Smooth muscle cell (in vitro differentiated cells): ENCODE results near the gene OTUD4. TPM values are rescaled to one million over a fixed set of nuclear protein-coding genes. Genes with fewer than 3 reads are reported as not detected.
A peak's percentile ranks its signal among the peaks of the same experiment; 100 is the strongest.

Experiments used
- DNase-seq: peaks from one replicate; lab custom pipeline; 2025; ENCODE audit not compliant: unreplicated experiment; lab: John Stamatoyannopoulos, UW
- H2AFZ ChIP-seq: fragments of 200-600 bp; sonication (generic); 2 replicates; pipeline ENCODE4 v1.6.0; 2016; ENCODE audit warnings: antibody characterized with exemption, low read depth, mild to moderate bottlenecking
- H3F3A ChIP-seq: fragments of 200-600 bp; sonication (generic); 2 replicates; pipeline ENCODE4 v1.6.0; 2017; ENCODE audit warnings: antibody characterized with exemption, low read depth
- H3K27ac ChIP-seq: fragments of 200-600 bp; sonication (generic); 2 replicates; pipeline ENCODE4 v1.5.1; 2016; ENCODE audit warnings: low read depth, mild to moderate bottlenecking
- H3K27me3 ChIP-seq: fragments of 200-600 bp; sonication (generic); 2 replicates; pipeline ENCODE4 v1.6.1; 2016; ENCODE audit warnings: low read depth, mild to moderate bottlenecking
- H3K36me3 ChIP-seq: fragments of 200-600 bp; sonication (generic); 2 replicates; pipeline ENCODE4 v1.5.1; 2016; ENCODE audit warnings: low read depth
- H3K4me1 ChIP-seq: fragments of 200-600 bp; sonication (generic); 2 replicates; pipeline ENCODE4 v1.5.1; 2016; ENCODE audit warnings: low read depth
- H3K4me2 ChIP-seq: fragments of 200-600 bp; sonication (generic); 2 replicates; pipeline ENCODE4 v1.6.0; 2016; ENCODE audit warnings: mild to moderate bottlenecking
- H3K4me3 ChIP-seq: fragments of 200-600 bp; sonication (generic); 2 replicates; pipeline ENCODE4 v1.5.1; 2016; ENCODE audit warnings: mild to moderate bottlenecking
- H3K79me2 ChIP-seq: fragments of 200-600 bp; sonication (generic); 2 replicates; pipeline ENCODE4 v1.6.0; 2016; ENCODE audit warnings: low read depth, mild to moderate bottlenecking
- H3K9ac ChIP-seq: fragments of 200-600 bp; sonication (generic); 2 replicates; pipeline ENCODE4 v1.6.0; 2016; ENCODE audit warnings: low read depth
- H3K9me3 ChIP-seq: fragments of 200-600 bp; sonication (generic); replicated peaks from 2 replicates; pipeline ENCODE4 v1.5.1; 2016; ENCODE audit warnings: low read depth
- H4K20me1 ChIP-seq: fragments of 200-600 bp; sonication (generic); 2 replicates; pipeline ENCODE4 v1.6.0; 2016; ENCODE audit warnings: low read depth
- CTCF ChIP-seq: fragments of 200-600 bp; sonication (generic); IDR thresholded peaks from 2 replicates; pipeline ENCODE4 v1.5.1; 2017; ENCODE audit warnings: borderline replicate concordance, mild to moderate bottlenecking, antibody characterized with exemption; ENCODE audit not compliant: insufficient read depth, poor library complexity, severe bottlenecking
- WGBS: methylation state at CpG from one replicate; pipeline ENCODE4 v1.1.7; 2016; ENCODE audit warnings: low lambda C conversion rate; 5-methylcytosine and 5-hydroxymethylcytosine counted together
- polyA plus RNA-seq: library from polyadenylated mRNA; unstranded; fragments of >200 nt; fragmentation: Nextera tagmentation; extraction: Ambion mirVana; gene quantifications from 2 replicates; pipeline ENCODE4 v1.2.1, GENCODE V29; 2016
- total RNA-seq: library from RNA; depleted of rRNA; stranded (reverse); fragments of >200 nt; gene quantifications from 2 replicates; pipeline ENCODE4 v1.2.3, GENCODE V29; 2014

Gene OTUD4
- total and polyA plus RNA-seq, 2 experiments from 2014 or later, result 4.4 to 16.3 TPM

- Histone ChIP-seq H3K4me3 (peak overlapping the region; percentile 95), H3K4me2 (peak overlapping the region; percentile 85), H4K20me1 (peaks cover 50% of the 10 kb centered on the region), H2AFZ (peak overlapping the region; percentile 97), H3K27me3 (no peaks in the 10 kb centered on the region), H3K9ac (peak overlapping the region; percentile 25), H3K79me2 (peaks cover 59% of the 10 kb centered on the region), H3K9me3 (no peaks in the 10 kb centered on the region), H3K27ac (peak overlapping the region; percentile 93), H3K36me3 (no peaks in the 10 kb centered on the region), H3K4me1 (peaks cover 17% of the 10 kb centered on the region), H3F3A (no peaks in the 10 kb centered on the region)
- no peak for TF ChIP-seq CTCF
- WGBS, result 3% methylated on average over 4 of the region's 4 CpGs
- DNase-seq, result no peak
Measured at GRCh38 chr4:145177511-145177905, 2.9 kb downstream of the OTUD4 start.

- Histone ChIP-seq H3F3A (no peaks in the 10 kb centered on the region), H3K36me3 (no peaks in the 10 kb centered on the region), H3K4me3 (peak overlapping the region; percentile 95), H3K9ac (peak overlapping the region; percentile 25), H3K79me2 (peaks cover 65% of the 10 kb centered on the region), H4K20me1 (peaks cover 52% of the 10 kb centered on the region), H3K27me3 (no peaks in the 10 kb centered on the region), H3K4me2 (peak overlapping the region; percentile 85), H3K9me3 (no peaks in the 10 kb centered on the region), H3K27ac (peak overlapping the region; percentile 93), H2AFZ (no peak overlapping the region), H3K4me1 (peaks cover 17% of the 10 kb centered on the region)
- 85% methylated on average over 9 of the region's 9 CpGs for WGBS
- no peak for TF ChIP-seq CTCF
- DNase-seq, result no peak
Measured at GRCh38 chr4:145176641-145177432, 3.6 kb downstream of the OTUD4 start.

GRCh38 chr4:145171911-145172310 is 8.5 kb downstream of the OTUD4 start:
- H4K20me1 ChIP-seq, result peaks cover 49% of the 10 kb centered on the region
- H3K27me3 ChIP-seq, result no peaks in the 10 kb centered on the region
- peaks cover 53% of the 10 kb centered on the region for H3K79me2 ChIP-seq
- TF ChIP-seq CTCF, result no peak
- H3K36me3 ChIP-seq, result no peaks in the 10 kb centered on the region
- DNase-seq, result no peak
- no peak overlapping the region for H3K27ac ChIP-seq
- no peak overlapping the region for H3K4me3 ChIP-seq
- H3K4me1 ChIP-seq, result no peaks in the 10 kb centered on the region
- H3K9ac ChIP-seq, result no peak overlapping the region
- WGBS, result 100% methylated on average over 1 of the region's 1 CpG
- H3K4me2 ChIP-seq, result no peak overlapping the region
- H3K9me3 ChIP-seq, result no peaks in the 10 kb centered on the region
- H2AFZ ChIP-seq, result no peak overlapping the region
- no peaks in the 10 kb centered on the region for H3F3A ChIP-seq

- TF ChIP-seq CTCF, result no peak
- no peaks in the 10 kb centered on the region for H3K36me3 ChIP-seq
- H3K4me2 ChIP-seq, result no peak overlapping the region
- H3K27me3 ChIP-seq, result no peaks in the 10 kb centered on the region
- no peaks in the 10 kb centered on the region for H3K9me3 ChIP-seq
- no peak overlapping the region for H2AFZ ChIP-seq
- H3K4me3 ChIP-seq, result no peak overlapping the region
- H3K4me1 ChIP-seq, result no peaks in the 10 kb centered on the region
- no peaks in the 10 kb centered on the region for H3F3A ChIP-seq
- H3K27ac ChIP-seq, result no peak overlapping the region
- H4K20me1 ChIP-seq, result peaks cover 32% of the 10 kb centered on the region
- H3K9ac ChIP-seq, result no peak overlapping the region
- H3K79me2 ChIP-seq, result peaks cover 36% of the 10 kb centered on the region
- WGBS, result 100% methylated on average over 1 of the region's 1 CpG
- DNase-seq, result no peak
Measured at GRCh38 chr4:145170223-145170622, 10.2 kb downstream of the OTUD4 start.
